ENCODE measurements around the gene DNM1L.

DNM1L gene

GRCh38 chr12:32679091-32679919, at the start of gene DNM1L:
TSS of gene DNM1L (plus strand) at chr12:32679301. CDS start at chr12:32679364, 63 bp downstream.
- peak; percentile 99 for DNase-seq (ENCODE audit: low spot score)

DNA sequence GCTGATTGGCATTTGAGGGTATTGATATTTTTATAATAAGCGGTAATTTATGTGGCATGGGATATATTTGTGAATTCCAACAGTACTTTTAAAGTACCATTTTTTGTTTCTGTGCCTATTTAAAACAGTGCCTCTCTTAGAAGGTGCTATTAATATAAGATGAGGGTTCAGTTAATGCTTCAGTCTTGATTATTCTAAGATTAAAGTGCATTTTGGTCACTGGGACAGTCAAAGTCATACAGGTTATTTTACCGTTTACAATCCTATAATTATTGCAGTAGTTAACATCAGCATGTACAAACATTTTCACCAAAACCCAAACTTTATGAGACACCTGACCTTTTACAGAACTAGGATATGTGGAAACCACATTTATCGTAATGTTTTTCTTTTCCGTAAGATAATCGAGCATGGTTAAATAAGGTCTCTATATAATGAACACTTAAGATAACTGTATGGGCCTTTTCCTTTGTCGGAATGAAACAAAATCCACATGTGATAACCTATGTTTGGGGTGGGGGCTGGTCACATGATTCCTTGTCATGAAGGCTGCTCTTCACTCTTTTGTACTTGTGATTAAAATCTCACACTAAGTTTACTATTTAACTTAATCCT, 37.7 kb upstream of the DNM1L start:
- DNase-seq (ENCODE audit: low spot score): no peak

DNA sequence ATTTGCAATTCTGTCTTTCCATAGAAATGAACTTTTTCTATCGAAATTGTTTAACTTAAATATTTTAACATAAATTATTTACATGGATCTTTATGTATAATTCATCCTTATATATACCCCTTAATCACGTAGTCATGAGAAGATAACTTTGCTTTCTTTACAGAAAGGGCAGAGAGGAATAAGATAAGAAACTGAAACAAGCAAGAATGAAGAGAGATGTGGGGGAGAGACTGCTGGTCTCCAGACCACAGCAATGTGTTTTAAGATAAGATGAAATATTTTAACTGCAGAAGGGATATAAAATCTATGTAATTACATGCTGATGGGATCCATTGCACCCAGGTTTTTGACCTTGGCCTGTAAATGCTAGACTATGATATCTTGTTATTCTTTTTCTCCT, 34.7 kb upstream of the DNM1L start:
- DNase-seq (ENCODE audit: low spot score): no peak

GRCh38 chr12:32647275-32647674, 31.8 kb upstream of the DNM1L start:
- no peak for DNase-seq (ENCODE audit: low spot score)

DNA sequence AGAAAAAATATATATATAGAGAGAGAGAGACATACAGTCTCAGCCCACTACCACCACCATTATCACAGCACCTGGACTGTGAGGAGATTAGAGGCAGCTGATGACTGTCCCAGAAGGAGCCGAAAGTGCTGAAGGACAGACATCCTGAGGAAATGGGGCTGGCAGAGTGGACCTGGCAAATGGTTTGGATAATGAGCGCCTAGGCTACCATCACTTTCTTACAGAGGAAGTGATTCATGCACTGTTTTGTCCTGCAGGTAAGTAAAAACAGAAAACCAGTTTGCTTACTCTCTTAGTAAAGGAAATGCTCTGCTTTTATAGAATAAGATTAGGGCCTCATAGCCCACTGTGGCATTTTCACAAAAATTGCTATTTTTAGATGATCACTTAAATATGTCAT, 28.6 kb upstream of the DNM1L start:
- no peak for DNase-seq (ENCODE audit: low spot score)

DNA sequence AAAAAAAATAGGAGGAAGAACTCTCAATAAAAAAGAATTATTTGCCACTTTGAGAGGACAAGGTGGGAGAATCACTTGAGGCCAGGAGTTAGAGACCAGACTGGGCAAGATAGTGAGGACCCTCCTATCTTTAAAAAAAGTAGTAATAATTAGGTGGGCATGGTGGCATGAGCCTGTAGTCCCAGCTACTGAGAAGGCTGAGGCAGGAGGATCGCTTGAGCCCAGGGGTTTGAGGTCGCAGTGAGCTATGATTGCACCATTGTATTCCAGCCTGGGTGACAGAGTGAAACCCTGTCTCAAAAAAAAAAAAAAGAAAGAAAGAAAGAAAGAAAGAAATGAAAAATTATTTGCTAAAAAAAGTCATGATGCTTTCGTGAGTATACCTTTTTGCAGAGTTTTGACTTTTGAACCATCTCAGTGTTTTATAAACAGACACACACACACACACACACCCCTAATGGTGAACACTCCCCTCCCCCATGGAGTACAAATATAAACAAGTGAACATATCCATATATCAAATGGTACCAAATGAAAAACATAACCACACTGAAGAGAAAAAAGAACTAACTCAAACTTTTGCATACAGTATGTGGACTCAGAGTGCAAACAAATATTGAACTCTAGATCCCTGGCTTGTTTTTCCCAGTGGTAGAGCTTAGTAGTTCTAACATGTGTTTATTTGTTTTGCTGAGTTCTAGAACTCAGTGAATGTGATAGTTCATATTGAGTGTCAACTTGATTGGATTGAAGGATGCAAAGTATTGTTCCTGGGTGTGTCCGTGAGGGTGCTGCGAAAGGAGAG, 27.7 kb upstream of the DNM1L start:
- DNase-seq (ENCODE audit: low spot score): no peak

DNA sequence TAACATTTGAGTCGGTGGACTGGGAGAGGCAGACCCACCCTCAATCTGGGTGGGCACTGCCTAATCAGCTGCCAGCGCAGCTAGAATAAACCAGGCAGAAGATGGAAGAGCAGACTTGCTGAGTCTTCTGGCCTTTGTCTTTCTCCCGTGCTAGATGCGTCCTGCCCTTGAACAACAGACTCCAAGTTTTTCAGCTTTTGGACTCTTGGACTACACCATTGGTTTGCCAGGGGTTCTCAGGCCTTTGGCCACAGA, 27.2 kb upstream of the DNM1L start:
- DNase-seq (ENCODE audit: low spot score): no peak

- DNase-seq (ENCODE audit: low spot score): no peak
These were observed 19.1 kb upstream of the DNM1L start for GRCh38 chr12:32659908-32660440.

GRCh38 chr12:32661706-32662105, 17.4 kb upstream of the DNM1L start:
- DNase-seq (ENCODE audit: low spot score): no peak

GRCh38 chr12:32662665-32663064, 16.4 kb upstream of the DNM1L start:
- no peak for DNase-seq (ENCODE audit: low spot score)

- DNase-seq (ENCODE audit: low spot score): no peak
These were observed 13.1 kb upstream of the DNM1L start for GRCh38 chr12:32666018-32666417.

- no peak for DNase-seq (ENCODE audit: low spot score)
These were observed 9.5 kb upstream of the DNM1L start for GRCh38 chr12:32669584-32669983.

GRCh38 chr12:32671930-32672780, 6.9 kb upstream of the DNM1L start:
- DNase-seq (ENCODE audit: low spot score): peak; percentile 69

GRCh38 chr12:32679920-32680237, 778 bp downstream of the DNM1L start:
- DNase-seq (ENCODE audit: low spot score): no peak

DNA sequence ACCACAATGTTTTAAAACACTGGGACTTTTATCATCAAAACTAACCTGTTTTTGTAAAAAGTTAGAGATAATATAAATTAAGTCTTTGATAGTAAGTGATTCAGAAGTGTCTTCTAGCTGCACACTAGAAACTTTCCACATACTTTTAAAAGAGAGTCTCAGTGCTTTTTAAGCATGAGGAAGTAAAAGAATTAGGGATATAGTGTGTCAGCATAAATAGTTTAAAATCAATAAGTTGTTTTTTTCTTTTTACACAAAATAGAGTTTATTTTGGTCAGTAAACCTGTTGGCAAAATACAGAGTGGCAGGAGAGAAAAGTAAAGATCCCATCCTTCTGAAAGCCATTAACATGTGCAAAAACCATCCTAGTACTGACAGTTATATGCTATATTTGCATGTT, 1.7 kb downstream of the DNM1L start:
- no peak for DNase-seq (ENCODE audit: low spot score)

DNA sequence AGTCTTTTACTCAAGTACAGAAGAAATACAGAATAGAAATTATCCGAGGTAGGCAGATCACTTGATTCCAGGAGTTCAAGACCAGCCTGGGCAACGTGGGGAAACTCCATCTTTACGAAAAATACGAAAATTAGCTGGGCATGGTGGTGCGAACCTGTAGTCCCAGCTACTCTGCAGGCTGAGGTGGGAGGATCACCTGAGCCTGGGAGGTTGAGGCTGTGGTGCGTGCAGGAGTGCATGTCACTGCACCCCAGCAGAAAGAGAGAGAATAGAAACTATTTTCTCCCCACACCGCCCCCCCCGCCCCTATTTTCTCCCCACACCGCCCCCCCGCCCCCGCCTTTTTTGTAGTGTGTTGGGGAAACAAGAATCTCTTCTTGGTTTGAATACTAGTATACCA, 2.2 kb downstream of the DNM1L start:
- no peak for DNase-seq (ENCODE audit: low spot score)

- DNase-seq (ENCODE audit: low spot score): no peak
These were observed 7.2 kb downstream of the DNM1L start for GRCh38 chr12:32686340-32686739.

GRCh38 chr12:32688786-32689185, 9.7 kb downstream of the DNM1L start:
- DNase-seq (ENCODE audit: low spot score): no peak

GRCh38 chr12:32690927-32691326, 11.8 kb downstream of the DNM1L start:
- no peak for DNase-seq (ENCODE audit: low spot score)

- no peak for DNase-seq (ENCODE audit: low spot score)
These were observed 13.3 kb downstream of the DNM1L start for GRCh38 chr12:32692358-32692757.

DNA sequence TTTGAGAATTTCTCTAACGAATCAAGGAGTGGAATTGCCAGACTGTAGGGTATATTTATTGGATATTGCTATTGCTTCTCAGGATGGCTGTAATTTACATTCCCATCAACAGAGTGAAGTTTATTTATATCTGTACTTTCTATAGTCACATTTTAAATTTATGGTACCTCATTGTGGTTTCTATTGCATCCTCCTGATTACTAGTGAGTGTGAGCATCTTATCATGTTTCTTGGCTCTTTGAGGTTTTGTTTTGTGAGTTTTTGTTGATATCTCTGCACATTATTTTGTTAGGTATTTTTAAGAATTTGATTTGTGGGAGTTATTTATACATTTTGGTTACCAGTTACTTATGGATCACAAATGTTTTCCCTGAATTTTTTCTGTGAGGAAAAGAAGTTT, 13.9 kb downstream of the DNM1L start:
- no peak for DNase-seq (ENCODE audit: low spot score)

- DNase-seq (ENCODE audit: low spot score): no peak
These were observed 16.7 kb downstream of the DNM1L start for GRCh38 chr12:32695787-32696186.

All from iPS-NIHi11 (cell line).